Measurements from ENCODE around the gene EIF2B4. TPM values are rescaled to one million over a fixed set of nuclear protein-coding genes. Genes with fewer than 3 reads are reported as not detected.

Gene EIF2B4
- total and polyA plus RNA-seq, 9 of the 15 experiments (the other 6 are each of a cell fraction or from before 2014, with no cell fraction given) = 29.7 to 80.3 (median 58.9) TPM

GRCh38 chr2:27379836-27380625 lies 9.9 kb upstream of the EIF2B4 start (continued):
- TF ChIP-seq, protein P1, sequence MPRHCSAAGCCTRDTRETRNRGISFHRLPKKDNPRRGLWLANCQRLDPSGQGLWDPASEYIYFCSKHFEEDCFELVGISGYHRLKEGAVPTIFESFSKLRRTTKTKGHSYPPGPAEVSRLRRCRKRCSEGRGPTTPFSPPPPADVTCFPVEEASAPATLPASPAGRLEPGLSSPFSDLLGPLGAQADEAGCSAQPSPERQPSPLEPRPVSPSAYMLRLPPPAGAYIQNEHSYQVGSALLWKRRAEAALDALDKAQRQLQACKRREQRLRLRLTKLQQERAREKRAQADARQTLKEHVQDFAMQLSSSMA (CRISPR knock-in tag; IDR thresholded peaks at IDR 0.05) = no peak
- TF ChIP-seq, protein P2, sequence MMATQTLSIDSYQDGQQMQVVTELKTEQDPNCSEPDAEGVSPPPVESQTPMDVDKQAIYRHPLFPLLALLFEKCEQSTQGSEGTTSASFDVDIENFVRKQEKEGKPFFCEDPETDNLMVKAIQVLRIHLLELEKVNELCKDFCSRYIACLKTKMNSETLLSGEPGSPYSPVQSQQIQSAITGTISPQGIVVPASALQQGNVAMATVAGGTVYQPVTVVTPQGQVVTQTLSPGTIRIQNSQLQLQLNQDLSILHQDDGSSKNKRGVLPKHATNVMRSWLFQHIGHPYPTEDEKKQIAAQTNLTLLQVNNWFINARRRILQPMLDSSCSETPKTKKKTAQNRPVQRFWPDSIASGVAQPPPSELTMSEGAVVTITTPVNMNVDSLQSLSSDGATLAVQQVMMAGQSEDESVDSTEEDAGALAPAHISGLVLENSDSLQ (IDR thresholded peaks at IDR 0.05) = no peak
- TF ChIP-seq KDM1A (IDR thresholded peaks at IDR 0.05) = no peak
- TF ChIP-seq E2F1 (CRISPR knock-in tag; IDR thresholded peaks at IDR 0.05) = no peak
- TF ChIP-seq ZBTB1 (CRISPR knock-in tag; IDR thresholded peaks at IDR 0.05; ENCODE audit: borderline replicate concordance, low read depth) = no peak
- no peak for TF ChIP-seq ESRRA (IDR thresholded peaks at IDR 0.05; ENCODE audit: borderline replicate concordance, low read depth)
- TF ChIP-seq TAF15 (IDR thresholded peaks at IDR 0.05; ENCODE audit: low read depth, low read length) = no peak
- no peak for TF ChIP-seq DPF2 (IDR thresholded peaks at IDR 0.05)
- TF ChIP-seq ZNF253 (CRISPR knock-in tag; conservative IDR thresholded peaks at IDR 0.05) = no peak
- TF ChIP-seq BHLHE40 (IDR thresholded peaks at IDR 0.05; ENCODE audit: low read length) = no peak
- no peak for TF ChIP-seq POLR2B (IDR thresholded peaks at IDR 0.05; ENCODE audit: low read depth, partially characterized antibody)
- TF ChIP-seq ZNF232 (CRISPR knock-in tag; IDR thresholded peaks at IDR 0.05) = no peak
- TF ChIP-seq TRIM25 (IDR thresholded peaks at IDR 0.05; ENCODE audit: borderline replicate concordance) = no peak
- no peak for TF ChIP-seq ZNF518B (CRISPR knock-in tag; IDR thresholded peaks at IDR 0.05)
- TF ChIP-seq SRSF9 (IDR thresholded peaks at IDR 0.05; ENCODE audit: borderline replicate concordance, low read depth, low read length) = no peak
- no peak for TF ChIP-seq ZNF449 (CRISPR knock-in tag; IDR thresholded peaks at IDR 0.05)
- no peak; the same call in 1 of the 2 replicates for TF ChIP-seq POLR2AphosphoS2 (IDR thresholded peaks at IDR 0.05; ENCODE audit: low read length)
- TF ChIP-seq MTA3 (IDR thresholded peaks at IDR 0.05; ENCODE audit: borderline replicate concordance) = no peak; the same call in 1 of the 2 replicates

All from K562 (cell line).